Measurements from ENCODE around the gene BANP.

The BANP gene

DNA sequence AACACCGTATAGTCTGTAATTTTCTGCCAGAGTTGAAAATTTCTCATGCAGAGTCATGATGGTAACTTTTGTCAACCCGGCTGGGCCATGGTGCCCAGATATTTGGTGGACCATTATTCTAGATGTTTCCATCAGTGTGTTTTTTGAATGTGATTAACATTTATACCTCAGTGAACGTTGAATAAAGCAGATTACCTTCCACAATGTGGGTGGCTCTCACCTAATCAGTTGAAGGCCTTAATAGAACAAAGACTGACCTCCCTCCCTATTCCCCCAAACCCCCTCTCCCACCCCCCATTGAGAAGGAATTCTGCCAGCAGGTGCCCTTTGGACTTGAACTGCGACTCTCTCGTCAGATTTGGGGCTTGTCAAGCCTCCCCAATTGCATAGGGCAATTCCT is 8.6 kb upstream of the BANP start:
- no peaks in the 10 kb centered on the region for H4K20me1 ChIP-seq (ENCODE audit: insufficient read depth)
- H3K4me2 ChIP-seq: no peak overlapping the region
- H3K27me3 ChIP-seq (ENCODE audit: insufficient read depth, low read depth): peaks cover 19% of the 10 kb centered on the region; the same call in 1 of the 2 replicates
- TF ChIP-seq, protein P1, sequence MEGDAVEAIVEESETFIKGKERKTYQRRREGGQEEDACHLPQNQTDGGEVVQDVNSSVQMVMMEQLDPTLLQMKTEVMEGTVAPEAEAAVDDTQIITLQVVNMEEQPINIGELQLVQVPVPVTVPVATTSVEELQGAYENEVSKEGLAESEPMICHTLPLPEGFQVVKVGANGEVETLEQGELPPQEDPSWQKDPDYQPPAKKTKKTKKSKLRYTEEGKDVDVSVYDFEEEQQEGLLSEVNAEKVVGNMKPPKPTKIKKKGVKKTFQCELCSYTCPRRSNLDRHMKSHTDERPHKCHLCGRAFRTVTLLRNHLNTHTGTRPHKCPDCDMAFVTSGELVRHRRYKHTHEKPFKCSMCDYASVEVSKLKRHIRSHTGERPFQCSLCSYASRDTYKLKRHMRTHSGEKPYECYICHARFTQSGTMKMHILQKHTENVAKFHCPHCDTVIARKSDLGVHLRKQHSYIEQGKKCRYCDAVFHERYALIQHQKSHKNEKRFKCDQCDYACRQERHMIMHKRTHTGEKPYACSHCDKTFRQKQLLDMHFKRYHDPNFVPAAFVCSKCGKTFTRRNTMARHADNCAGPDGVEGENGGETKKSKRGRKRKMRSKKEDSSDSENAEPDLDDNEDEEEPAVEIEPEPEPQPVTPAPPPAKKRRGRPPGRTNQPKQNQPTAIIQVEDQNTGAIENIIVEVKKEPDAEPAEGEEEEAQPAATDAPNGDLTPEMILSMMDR (conservative IDR thresholded peaks at IDR 0.05; ENCODE audit: low read depth, low read length): no peak
- H3K9ac ChIP-seq: no peak overlapping the region
- H3K36me3 ChIP-seq (ENCODE audit: insufficient read depth): no peaks in the 10 kb centered on the region
- H3K4me3 ChIP-seq (IDR thresholded peaks at IDR 0.05; ENCODE audit: insufficient read depth, low read depth, low read length): no peak overlapping the region
- H3K79me2 ChIP-seq (ENCODE audit: insufficient read depth, low read depth): no peaks in the 10 kb centered on the region
- H3K4me1 ChIP-seq (ENCODE audit: low read depth, poor library complexity, severe bottlenecking): no peaks in the 10 kb centered on the region
- H2AFZ ChIP-seq (ENCODE audit: low read depth): no peak overlapping the region
- no peak overlapping the region for H3K27ac ChIP-seq

DNA sequence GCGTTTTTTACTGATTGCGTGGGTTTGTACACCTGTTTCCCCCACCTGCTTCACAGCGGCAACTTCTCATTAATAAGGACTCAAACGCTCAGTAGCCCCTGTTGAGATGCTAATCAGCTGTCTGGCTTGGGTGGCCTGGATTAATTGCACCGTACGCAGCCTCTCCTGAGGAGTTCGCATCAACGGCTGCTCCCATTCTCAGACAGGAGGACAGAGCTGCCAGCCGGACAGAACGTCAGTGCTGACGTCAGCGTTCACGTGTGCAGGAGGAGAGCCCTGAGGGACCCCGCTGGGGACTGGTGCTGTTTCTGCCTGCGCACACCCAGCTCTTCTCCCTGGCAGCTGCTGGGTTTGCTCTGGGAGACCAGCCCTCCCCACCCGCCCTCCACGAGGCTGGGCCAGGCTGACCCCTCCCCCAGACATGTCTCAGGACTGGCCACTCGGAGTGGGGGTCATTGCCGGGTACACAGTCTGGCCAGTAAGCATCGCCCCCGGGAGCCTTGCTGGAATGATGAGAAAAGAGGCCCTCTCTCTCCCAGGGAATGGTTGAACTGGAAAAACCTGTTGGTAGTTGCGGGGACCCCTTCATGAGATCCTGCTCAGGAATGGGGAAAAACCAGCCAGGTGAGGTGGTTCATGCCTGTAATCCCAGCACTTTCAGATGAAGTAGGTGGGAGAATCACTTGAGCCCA is 5.7 kb upstream of the BANP start:
- H3K27ac ChIP-seq: no peak overlapping the region
- TF ChIP-seq, protein P1 (conservative IDR thresholded peaks at IDR 0.05; ENCODE audit: low read depth, low read length): no peak
- no peaks in the 10 kb centered on the region for H3K36me3 ChIP-seq (ENCODE audit: insufficient read depth)
- H3K4me1 ChIP-seq (ENCODE audit: low read depth, poor library complexity, severe bottlenecking): no peaks in the 10 kb centered on the region
- no peaks in the 10 kb centered on the region for H4K20me1 ChIP-seq (ENCODE audit: insufficient read depth)
- no peak overlapping the region for H3K4me2 ChIP-seq
- H3K79me2 ChIP-seq (ENCODE audit: insufficient read depth, low read depth): no peaks in the 10 kb centered on the region
- H2AFZ ChIP-seq (ENCODE audit: low read depth): no peak overlapping the region
- H3K4me3 ChIP-seq (IDR thresholded peaks at IDR 0.05; ENCODE audit: insufficient read depth, low read depth, low read length): no peak overlapping the region
- H3K27me3 ChIP-seq (ENCODE audit: insufficient read depth, low read depth): peaks cover 5% of the 10 kb centered on the region; the same call in 1 of the 2 replicates
- H3K9ac ChIP-seq: no peak overlapping the region

DNA sequence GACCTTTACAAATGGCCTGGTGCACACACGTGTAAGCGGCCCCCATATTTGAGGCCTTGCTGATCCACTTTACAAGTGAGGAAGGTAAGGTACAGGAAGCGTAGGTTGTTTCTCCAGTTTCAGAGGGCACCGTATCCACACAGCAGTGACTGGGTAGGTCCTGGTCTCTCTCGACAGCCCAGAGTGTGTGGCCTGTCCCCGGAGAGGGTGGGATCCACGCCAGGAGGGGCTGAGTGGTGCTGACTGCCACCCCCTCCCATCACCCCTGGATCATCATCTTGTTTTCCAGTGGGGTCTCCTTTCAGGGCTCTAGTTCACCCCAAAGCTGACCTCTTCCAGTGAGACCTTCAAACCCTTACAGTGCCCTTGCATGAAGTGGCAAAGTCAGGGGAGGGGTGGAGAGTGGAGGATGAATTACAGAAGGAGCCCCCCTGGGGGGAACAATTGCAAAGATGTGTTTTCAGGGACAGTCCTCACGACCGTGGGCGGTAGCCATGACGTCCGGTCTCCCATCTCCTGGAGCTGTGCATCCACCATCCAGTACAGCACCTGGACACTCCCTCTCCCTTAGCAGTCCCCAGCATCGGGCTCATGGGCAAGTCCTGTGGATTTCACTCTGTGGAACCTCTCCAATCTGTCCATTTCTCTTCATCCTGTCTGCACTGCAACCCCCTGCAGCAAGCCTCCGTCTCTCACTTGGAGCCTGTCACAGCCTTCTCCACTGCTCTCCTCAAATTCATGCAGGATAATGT is 4.5 kb upstream of the BANP start:
- Histone ChIP-seq H3K27ac (no peak overlapping the region), H3K4me2 (no peak overlapping the region), H2AFZ (ENCODE audit: low read depth) (no peak overlapping the region), H4K20me1 (ENCODE audit: insufficient read depth) (no peaks in the 10 kb centered on the region), H3K9ac (no peak overlapping the region), H3K4me3 (IDR thresholded peaks at IDR 0.05; ENCODE audit: insufficient read depth, low read depth, low read length) (no peak overlapping the region), H3K36me3 (ENCODE audit: insufficient read depth) (no peaks in the 10 kb centered on the region), H3K4me1 (ENCODE audit: low read depth, poor library complexity, severe bottlenecking) (no peaks in the 10 kb centered on the region), H3K27me3 (ENCODE audit: insufficient read depth, low read depth) (peaks cover 5% of the 10 kb centered on the region; the same call in 1 of the 2 replicates), H3K79me2 (ENCODE audit: insufficient read depth, low read depth) (no peaks in the 10 kb centered on the region)
- TF ChIP-seq, protein P1 (conservative IDR thresholded peaks at IDR 0.05; ENCODE audit: low read depth, low read length): no peak

DNA sequence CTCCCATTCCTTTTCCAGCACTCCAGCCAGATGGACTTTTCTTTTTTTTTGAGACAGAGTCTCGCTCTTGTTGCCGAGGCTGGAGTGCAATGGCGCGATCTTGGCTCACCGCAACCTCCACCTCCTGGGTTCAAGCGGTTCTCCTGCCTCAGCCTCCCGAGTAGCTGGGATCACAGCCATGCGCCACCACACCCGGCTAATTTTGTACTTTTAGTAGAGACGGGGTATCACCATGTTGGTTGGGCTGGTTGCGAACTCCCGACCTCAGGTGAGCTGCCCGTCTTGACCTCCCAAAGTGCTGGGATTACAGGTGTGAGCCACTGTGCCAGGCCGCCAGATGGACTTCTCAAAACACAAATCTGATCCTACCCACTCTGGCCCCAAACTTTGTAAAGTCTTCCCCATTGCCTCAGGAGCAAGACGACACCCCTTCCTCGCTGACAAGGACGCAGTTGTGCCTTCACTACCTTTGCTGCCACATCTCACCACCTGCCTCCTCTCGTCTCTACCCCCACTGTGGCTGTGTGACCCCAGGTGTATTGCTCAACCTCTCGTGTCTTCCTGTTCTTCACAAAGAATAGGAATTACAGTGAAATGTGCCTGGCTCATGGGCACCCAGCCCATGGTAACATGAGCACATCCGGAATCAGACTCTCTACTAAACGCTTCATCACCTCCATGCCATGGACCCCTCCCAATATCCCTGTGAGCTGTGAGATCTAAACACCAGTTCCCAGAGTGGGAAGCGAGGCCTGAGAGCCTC is 3.7 kb upstream of the BANP start:
- TF ChIP-seq, protein P1 (conservative IDR thresholded peaks at IDR 0.05; ENCODE audit: low read depth, low read length): no peak

More for the DNA sequence above, 3.7 kb upstream of the BANP start:
- H3K4me1 ChIP-seq (ENCODE audit: low read depth, poor library complexity, severe bottlenecking): peaks cover 4% of the 10 kb centered on the region
- no peak overlapping the region for H3K27ac ChIP-seq
- no peak overlapping the region for H3K4me3 ChIP-seq (IDR thresholded peaks at IDR 0.05; ENCODE audit: insufficient read depth, low read depth, low read length)
- peaks cover 5% of the 10 kb centered on the region; the same call in 1 of the 2 replicates for H3K27me3 ChIP-seq (ENCODE audit: insufficient read depth, low read depth)
- H2AFZ ChIP-seq (ENCODE audit: low read depth): no peak overlapping the region
- peaks cover 8% of the 10 kb centered on the region; the same call in 1 of the 2 replicates for H3K79me2 ChIP-seq (ENCODE audit: insufficient read depth, low read depth)
- no peak overlapping the region for H3K4me2 ChIP-seq
- no peaks in the 10 kb centered on the region for H4K20me1 ChIP-seq (ENCODE audit: insufficient read depth)
- no peaks in the 10 kb centered on the region for H3K36me3 ChIP-seq (ENCODE audit: insufficient read depth)
- H3K9ac ChIP-seq: no peak overlapping the region

Data from KMS-11 (cell line).